Vagina (tissue), 2 donors: ENCODE measurements around the gene TRAPPC5. TPM values are rescaled to one million over a fixed set of nuclear protein-coding genes. Genes with fewer than 3 reads are reported as not detected.

ENCODE experiments used
- DNase-seq, 2 donors: peaks; one replicate each; pipeline ENCODE4 v3.0.0-alpha.2; 2017; ENCODE audit errors: extremely low spot score in 2 of 2
- H3K27ac ChIP-seq: fragments of 200-600 bp; sonication (generic); one replicate; pipeline ENCODE4 v1.5.1; 2019
- H3K27me3 ChIP-seq: fragments of 200-600 bp; sonication (generic); one replicate; pipeline ENCODE4 v1.5.1; 2019
- H3K36me3 ChIP-seq, 2 donors: fragments of 200-600 bp; sonication (generic); one replicate each; pipeline ENCODE4 v1.5.1; 2017 to 2019
- H3K4me1 ChIP-seq: fragments of 200-600 bp; sonication (generic); one replicate; pipeline ENCODE4 v1.5.1; 2019
- H3K4me3 ChIP-seq, 2 donors: fragments of 200-600 bp; sonication (generic); 1 replicate in 1 of 2; 2 replicates in 1 of 2; pipeline ENCODE4 v1.5.1; 2016 to 2019
- H3K9me3 ChIP-seq: fragments of 200-600 bp; sonication (generic); one replicate; pipeline ENCODE4 v1.5.1; 2019
- CTCF ChIP-seq, 3 experiments: fragments of 450-650 bp in 2 of 3; fragments of 200-600 bp in 1 of 3; sonication (generic) in 1 of 3; IDR thresholded peaks; one replicate each; pipeline ENCODE4 v1.5.1; 2017 to 2019; ENCODE audit warnings: antibody characterized with exemption in 3 of 3, mild to moderate bottlenecking in 2 of 3, moderate library complexity in 2 of 3
- POLR2A ChIP-seq, 2 donors: fragments of 450-650 bp; IDR thresholded peaks; one replicate each; pipeline ENCODE4 v1.6.1; 2017; ENCODE audit warnings: antibody characterized with exemption in 2 of 2, mild to moderate bottlenecking in 2 of 2, moderate library complexity in 2 of 2
- POLR2AphosphoS5 ChIP-seq, 2 donors: sonication (generic); formaldehyde crosslinking; IDR thresholded peaks; one replicate each; pipeline ENCODE4 v1.9.0; 2017; ENCODE audit warnings: antibody characterized with exemption in 2 of 2, mild to moderate bottlenecking in 2 of 2, low read depth in 1 of 2; ENCODE audit not compliant: insufficient read depth in 1 of 2
- intact Hi-C: fragments of 100-400 bp; cut with DNase I; formaldehyde crosslinking; loops from one replicate; pipeline ENCODE4 v1.15.1; 2023
- total RNA-seq: library from RNA; depleted of rRNA; stranded (reverse); fragments of >200 nt; gene quantifications from one replicate; pipeline ENCODE4 v1.2.3, GENCODE V29; 2016

The TRAPPC5 gene
- total RNA-seq, 1 donor from 2014 or later = 87.2 TPM

DNA sequence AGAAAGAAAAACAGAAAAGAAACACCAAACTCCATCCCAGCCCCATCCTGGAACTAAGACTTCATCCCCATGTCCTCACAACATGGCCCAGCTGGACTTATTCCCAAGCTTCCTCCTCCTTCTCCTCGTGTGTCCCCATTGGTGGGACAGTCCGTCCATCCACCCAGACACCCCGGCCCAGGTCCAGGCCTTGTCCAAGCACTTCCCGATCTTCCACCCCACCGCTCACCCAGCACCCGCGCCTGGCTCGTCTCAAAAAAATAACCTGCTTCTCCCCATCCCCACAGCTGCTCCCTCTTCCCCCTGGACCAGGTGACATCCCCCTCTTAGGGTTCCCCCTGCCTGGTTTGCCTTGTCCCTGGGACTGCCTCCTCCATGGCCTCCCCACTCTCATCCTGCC is 22.7 kb downstream of the TRAPPC5 start:
- Histone ChIP-seq H3K4me1 (no peaks in the 10 kb centered on the region), H3K4me3 (no peak overlapping the region), H3K27me3 (no peaks in the 10 kb centered on the region), H3K36me3 (no peaks in the 10 kb centered on the region), H3K9me3 (no peaks in the 10 kb centered on the region), H3K27ac (no peak overlapping the region)
- intact Hi-C loops = no loop called here
- DNase-seq = no peak
- TF ChIP-seq CTCF (IDR thresholded peaks at IDR 0.05) (no peak), POLR2A (IDR thresholded peaks at IDR 0.05) (no peak), POLR2AphosphoS5 (IDR thresholded peaks at IDR 0.05; ENCODE audit: insufficient read depth in 1 of 2, low read depth in 1 of 2) (no peak)

GRCh38 chr19:7704280-7705060 is 23.8 kb downstream of the TRAPPC5 start:
- TF ChIP-seq CTCF (IDR thresholded peaks at IDR 0.05) (no peak), POLR2AphosphoS5 (IDR thresholded peaks at IDR 0.05; ENCODE audit: insufficient read depth in 1 of 2, low read depth in 1 of 2) (no peak), POLR2A (IDR thresholded peaks at IDR 0.05) (no peak)
- H3K27me3 ChIP-seq = no peaks in the 10 kb centered on the region

DNA sequence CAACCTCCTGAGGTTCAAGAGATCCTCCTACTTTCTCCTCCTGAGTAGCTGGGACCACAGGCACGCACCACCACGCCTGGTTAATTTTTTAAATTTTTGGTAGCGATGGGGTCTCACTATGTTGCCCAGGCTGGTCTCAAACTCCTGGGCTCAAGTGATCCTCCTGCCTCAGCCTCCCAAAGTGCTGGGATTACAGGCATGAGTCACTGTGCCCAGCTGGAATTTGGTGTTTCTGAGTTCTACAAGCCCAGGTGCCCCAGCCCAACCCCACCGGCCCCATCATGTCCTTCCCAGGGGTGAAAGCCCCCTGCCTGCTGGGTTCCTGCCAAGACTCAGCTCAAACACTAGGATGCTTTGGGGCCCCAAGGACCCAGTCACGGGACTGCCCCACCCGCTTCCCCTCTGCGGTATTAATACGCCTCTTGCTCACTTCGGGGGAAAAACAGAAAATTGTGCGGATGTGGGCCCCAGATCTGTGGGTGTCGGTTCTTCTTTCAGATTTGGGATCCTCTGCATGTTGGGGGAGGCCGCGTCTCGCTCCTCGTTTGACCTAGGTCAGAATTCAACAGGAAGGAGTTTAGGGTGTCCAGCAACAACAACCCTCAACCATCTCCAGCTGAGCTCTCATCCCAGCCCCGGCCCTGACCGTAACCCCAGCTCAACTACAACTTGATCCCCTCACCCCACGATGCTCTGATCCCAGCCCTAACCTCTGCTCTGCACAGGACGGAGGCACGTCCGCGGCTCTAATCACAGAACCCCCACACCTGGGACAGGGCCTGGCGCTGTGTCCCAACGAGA is 25.0 kb downstream of the TRAPPC5 start:
- H3K36me3 ChIP-seq = no peaks in the 10 kb centered on the region
- no peaks in the 10 kb centered on the region for H3K27me3 ChIP-seq
- TF ChIP-seq CTCF (IDR thresholded peaks at IDR 0.05) (no peak), POLR2AphosphoS5 (IDR thresholded peaks at IDR 0.05; ENCODE audit: insufficient read depth in 1 of 2, low read depth in 1 of 2) (no peak)
- H3K4me1 ChIP-seq = no peaks in the 10 kb centered on the region
- no peaks in the 10 kb centered on the region for H3K9me3 ChIP-seq
- H3K27ac ChIP-seq = no peak overlapping the region
- no peak overlapping the region for H3K4me3 ChIP-seq
- intact Hi-C loops = no loop called here
- no peak for DNase-seq

More at GRCh38 chr19:7704280-7705060, 23.8 kb downstream of the TRAPPC5 start:
- no peak overlapping the region for H3K27ac ChIP-seq
- H3K9me3 ChIP-seq = no peaks in the 10 kb centered on the region
- DNase-seq = no peak
- H3K36me3 ChIP-seq = no peaks in the 10 kb centered on the region
- no peak overlapping the region for H3K4me3 ChIP-seq
- H3K4me1 ChIP-seq = no peaks in the 10 kb centered on the region
- intact Hi-C loops = no loop called here

DNA sequence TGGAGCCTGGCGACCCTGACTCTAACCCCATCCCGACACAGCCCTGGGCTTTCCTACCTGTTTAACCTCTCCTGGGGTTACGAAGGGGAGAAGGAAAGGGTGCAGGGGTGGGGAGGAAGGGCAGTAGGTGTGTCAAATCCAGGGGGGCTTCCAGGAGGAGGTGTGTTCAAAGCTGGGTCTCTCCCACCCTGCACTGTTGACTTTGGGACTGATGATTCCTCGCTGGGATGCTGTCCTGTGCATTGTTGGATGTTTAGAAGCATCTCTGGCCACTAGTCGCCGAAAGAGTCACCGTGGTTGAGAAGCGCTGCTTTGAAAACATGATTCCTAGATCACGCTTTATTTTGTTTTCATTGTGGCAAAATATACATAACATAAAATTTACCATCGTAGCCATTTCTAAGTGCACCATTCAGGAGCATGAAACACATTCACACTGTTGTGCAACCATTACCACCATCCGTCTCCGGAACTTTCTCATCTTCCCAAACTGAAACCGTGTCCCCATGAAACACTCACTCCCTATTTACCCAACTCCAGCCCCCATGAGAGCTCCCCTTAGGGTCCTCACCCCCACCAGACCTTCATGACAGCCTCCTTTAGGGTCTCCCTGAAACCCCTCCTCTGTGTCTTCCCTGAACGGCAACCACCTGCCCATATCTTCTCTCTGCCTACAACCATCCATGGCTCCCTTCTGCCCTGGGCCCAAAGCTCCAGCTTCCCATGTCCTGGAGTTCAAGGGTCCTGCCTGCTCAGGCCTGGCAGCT is 25.7 kb downstream of the TRAPPC5 start:
- Histone ChIP-seq H3K9me3 (no peaks in the 10 kb centered on the region), H3K4me1 (no peaks in the 10 kb centered on the region), H3K36me3 (no peaks in the 10 kb centered on the region), H3K4me3 (no peak overlapping the region), H3K27me3 (no peaks in the 10 kb centered on the region), H3K27ac (no peak overlapping the region)
- DNase-seq = no peak
- intact Hi-C loops = no loop called here
- TF ChIP-seq POLR2A (IDR thresholded peaks at IDR 0.05) = no peak
- TF ChIP-seq POLR2AphosphoS5 (IDR thresholded peaks at IDR 0.05; ENCODE audit: insufficient read depth in 1 of 2, low read depth in 1 of 2) = no peak
- no peak for TF ChIP-seq CTCF (IDR thresholded peaks at IDR 0.05)
